NCI-H1417 (cell line): ENCODE data around the gene CCDC85C.
A peak's percentile ranks its signal among the peaks of the same experiment; 100 is the strongest.

Source experiments
- DNase-seq, 3 experiments: peaks; one replicate each; lab custom pipeline; 2025; lab: John Stamatoyannopoulos, UW

CCDC85C gene

GRCh38 chr14:99559286-99559990 is 44.6 kb downstream of the CCDC85C start:
- DNase-seq, result no peak

- no peak for DNase-seq
These were observed 47.7 kb downstream of the CCDC85C start for GRCh38 chr14:99556134-99556791.

DNA sequence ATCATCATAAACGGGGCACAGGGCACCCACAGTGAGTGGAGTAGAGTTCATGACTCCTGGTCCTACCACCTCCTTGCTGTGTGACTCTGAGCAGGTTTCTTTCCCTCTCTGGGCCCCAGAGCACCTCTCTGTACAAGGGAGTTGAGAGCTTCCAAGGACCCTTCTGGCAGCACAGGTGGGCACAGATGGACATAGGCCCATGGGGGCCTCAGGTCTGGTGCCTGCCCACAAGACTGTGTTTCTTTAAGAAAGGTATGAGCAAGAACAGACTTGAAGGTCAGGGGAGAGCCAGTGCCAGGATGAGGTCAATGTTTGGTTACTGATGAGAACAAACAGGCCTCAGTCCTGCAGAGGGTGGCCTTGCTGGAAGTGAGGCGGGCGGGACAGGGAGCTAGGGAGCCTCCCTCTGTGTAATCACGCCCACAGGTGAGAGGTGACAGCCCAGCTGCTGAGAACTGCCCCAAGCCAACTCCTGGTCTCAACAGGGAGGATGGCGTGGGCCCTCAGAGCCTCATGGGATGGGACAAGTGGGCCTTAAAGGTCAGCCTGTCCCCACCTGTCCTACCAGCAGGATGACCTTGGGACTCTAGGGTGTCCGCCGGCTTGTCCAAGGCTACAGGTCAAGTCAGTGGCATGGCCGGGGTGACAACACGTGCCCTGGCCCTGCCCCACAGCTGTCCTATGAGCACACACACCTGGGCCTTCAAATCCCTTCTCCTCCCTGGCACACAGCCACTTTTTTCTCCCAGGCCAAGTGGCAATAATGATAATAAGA is 49.1 kb downstream of the CCDC85C start:
- no peak for DNase-seq

GRCh38 chr14:99554184-99554583 is 49.8 kb downstream of the CCDC85C start:
- peak in 2 of 3 experiments; percentile 43 to 63 for DNase-seq

- no peak for DNase-seq
These were observed 51.3 kb downstream of the CCDC85C start for GRCh38 chr14:99552572-99553216.

GRCh38 chr14:99552021-99552553 is 51.9 kb downstream of the CCDC85C start:
- no peak for DNase-seq

- peak in 2 of 3 experiments; percentile 6 to 18 for DNase-seq
These were observed 52.7 kb downstream of the CCDC85C start for GRCh38 chr14:99551034-99551922.

GRCh38 chr14:99550387-99550992 is 53.5 kb downstream of the CCDC85C start:
- no peak for DNase-seq

DNA sequence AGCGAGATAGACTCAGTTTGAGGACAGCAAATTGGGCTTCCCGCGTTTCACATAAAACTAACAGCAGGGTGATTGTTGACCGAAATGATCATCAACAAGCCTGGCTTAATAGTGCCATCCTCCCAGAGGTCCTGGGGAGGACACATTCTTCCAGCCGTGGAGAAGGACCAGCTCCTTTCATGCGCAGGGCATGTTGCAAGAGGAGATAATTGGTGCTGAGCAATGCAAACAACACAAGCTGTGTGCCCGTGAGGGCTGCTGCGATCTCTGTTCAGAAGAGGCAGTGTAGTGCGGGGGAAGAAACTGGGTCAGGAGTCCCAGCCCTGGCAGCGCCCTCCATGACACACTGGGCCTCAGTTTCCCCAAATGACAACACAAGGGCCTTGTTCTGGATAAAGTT is 54.3 kb downstream of the CCDC85C start:
- peak in 2 of 3 experiments; percentile 31 to 56 for DNase-seq

DNA sequence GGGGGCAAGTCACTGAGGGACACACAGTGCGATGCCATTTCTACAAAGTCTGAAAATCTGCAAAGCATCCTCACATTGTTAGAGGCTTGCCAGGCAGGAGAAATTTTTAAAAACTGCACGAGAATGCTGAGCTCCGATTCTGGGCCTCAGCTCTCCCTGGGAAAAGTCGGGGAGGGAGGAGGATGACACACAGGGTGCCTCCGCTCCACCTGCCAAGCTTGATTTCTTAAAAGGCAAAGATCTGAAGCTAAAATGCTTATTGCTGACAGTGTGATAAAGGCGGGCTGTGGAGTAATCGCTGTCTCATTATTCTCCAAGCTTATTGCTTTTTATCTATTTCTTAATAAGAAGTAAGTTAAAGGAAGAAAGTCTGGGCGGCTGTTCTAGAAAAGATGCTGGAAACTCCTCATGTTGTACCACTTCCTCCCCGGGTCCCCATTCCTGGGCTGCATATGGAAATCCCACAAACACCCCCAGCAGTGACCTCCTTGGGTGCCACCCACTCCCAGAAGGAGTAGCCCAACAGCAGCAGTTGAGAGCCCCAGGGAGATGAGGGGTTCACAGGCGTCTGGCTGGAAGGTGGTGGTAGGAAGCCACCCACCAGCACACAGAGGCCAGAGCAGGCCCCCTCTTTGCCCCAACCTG is 55.0 kb downstream of the CCDC85C start:
- DNase-seq, result no peak

- peak; percentile 12 to 62 (median 53) for DNase-seq
These were observed 55.8 kb downstream of the CCDC85C start for GRCh38 chr14:99548255-99548654.

GRCh38 chr14:99546234-99546879 is 57.6 kb downstream of the CCDC85C start:
- DNase-seq, result peak; percentile 60 to 85 (median 78)

- peak in 2 of 3 experiments; percentile 21 to 57 for DNase-seq
These were observed 58.4 kb downstream of the CCDC85C start for GRCh38 chr14:99545586-99545985.

- no peak for DNase-seq
These were observed 59.0 kb downstream of the CCDC85C start for GRCh38 chr14:99544991-99545390.

DNA sequence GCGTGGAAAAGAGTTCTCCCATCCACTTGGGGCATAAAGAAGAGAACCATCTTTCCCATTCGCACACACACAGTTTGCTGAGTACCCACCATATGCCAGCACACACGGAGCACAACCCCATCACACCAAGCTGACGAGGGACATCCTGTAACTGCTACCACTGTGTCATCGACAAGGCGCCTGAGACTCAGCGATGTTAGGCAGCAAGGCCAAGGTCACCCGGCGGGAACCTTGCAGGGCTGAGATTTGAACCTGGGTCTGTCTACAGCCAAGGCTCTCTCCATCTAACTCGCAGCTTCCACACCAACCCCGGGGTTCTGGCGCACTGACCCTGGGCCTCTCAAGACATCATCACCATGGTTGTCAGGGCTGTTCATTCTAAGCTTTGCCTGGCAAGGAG is 60.0 kb downstream of the CCDC85C start:
- DNase-seq, result no peak

DNA sequence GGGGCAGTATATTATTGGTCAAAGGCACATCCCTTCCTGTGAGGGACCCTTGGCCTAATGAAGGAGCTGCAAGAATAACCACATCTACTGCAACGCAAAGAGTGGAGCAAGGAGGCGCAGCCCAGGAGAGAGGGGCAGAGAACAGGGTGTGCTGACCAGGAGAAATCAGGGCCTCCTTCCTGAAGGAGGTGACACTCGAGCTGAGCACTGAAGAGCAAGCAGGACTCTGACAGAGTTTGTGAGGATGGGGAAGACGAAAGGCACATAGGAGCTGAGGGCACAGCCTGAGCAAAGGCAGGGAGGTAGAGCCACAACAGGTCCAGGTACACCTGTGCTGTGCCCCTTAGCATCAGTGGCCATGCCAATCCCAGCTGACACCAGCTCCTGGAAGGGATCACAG is 60.6 kb downstream of the CCDC85C start:
- DNase-seq, result no peak

DNA sequence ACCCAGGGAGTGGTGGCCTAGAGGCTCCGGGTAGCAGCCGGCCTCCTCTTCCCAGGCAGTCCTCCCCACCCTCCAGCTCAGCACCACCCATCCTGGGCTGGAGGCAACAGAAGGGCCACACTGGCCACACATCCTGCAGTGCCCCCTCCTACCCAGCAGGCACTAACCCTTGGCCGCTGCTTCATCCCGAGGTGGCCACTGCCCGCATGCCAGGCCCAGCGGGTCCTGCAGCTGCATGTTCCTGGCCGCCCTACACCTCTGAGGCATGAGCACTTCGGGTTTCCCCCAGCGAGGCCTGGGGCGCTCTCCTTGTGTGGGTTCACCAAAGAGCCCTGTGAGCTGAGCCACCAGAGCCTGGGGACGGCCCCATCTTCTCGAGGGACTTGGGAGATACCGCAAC is 61.4 kb downstream of the CCDC85C start:
- DNase-seq, result no peak

GRCh38 chr14:99541677-99542470 is 62.1 kb downstream of the CCDC85C start:
- DNase-seq, result peak in 1 of 3 experiments; percentile 42

DNA sequence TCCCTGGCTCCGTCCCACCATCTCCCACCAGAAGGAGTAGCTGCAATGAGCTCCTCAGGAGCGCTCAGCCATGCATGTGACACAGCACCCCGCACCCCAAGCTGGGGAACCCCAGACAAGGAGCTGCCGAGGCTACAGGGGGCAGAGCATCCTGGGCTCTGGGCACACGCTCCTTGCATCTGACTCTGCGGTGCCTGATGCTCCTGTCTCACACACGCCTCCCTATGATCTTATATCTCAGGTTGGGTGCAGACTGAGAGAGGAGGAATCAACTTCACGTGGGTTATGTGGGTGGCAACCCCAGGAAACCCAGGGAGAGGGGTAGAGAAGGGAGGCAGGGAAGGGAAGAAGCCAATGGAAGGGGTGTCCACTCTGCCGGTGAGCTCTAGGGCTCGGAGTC is 62.8 kb downstream of the CCDC85C start:
- no peak for DNase-seq
